Kidney glomerular epithelial cell (primary cell): ENCODE measurements around the gene ZNF423.
A peak's percentile ranks its signal among the peaks of the same experiment; 100 is the strongest.

Source experiments
- DNase-seq: peaks from one replicate; lab custom pipeline; 2025; lab: John Stamatoyannopoulos, UW

Gene ZNF423

GRCh38 chr16:49622421-49623402 lies 233.2 kb downstream of the ZNF423 start:
- DNase-seq: no peak

GRCh38 chr16:49622084-49622390 lies 233.9 kb downstream of the ZNF423 start:
- no peak for DNase-seq

- no peak for DNase-seq
These were observed 234.4 kb downstream of the ZNF423 start for GRCh38 chr16:49621241-49622083.

GRCh38 chr16:49620869-49621240 lies 235.1 kb downstream of the ZNF423 start:
- DNase-seq: no peak

GRCh38 chr16:49620158-49620868 lies 235.6 kb downstream of the ZNF423 start:
- DNase-seq: peak; percentile 51

GRCh38 chr16:49619811-49620157 lies 236.1 kb downstream of the ZNF423 start:
- DNase-seq: no peak

- DNase-seq: no peak
These were observed 237.0 kb downstream of the ZNF423 start for GRCh38 chr16:49618955-49619354.

GRCh38 chr16:49617710-49618330 lies 238.1 kb downstream of the ZNF423 start:
- no peak for DNase-seq

GRCh38 chr16:49617016-49617629 lies 238.8 kb downstream of the ZNF423 start:
- DNase-seq: no peak

GRCh38 chr16:49615576-49615975 lies 240.3 kb downstream of the ZNF423 start:
- DNase-seq: no peak

- DNase-seq: no peak
These were observed 244.9 kb downstream of the ZNF423 start for GRCh38 chr16:49610983-49611382.

GRCh38 chr16:49608779-49609178 lies 247.1 kb downstream of the ZNF423 start:
- DNase-seq: peak; percentile 40

- no peak for DNase-seq
These were observed 247.8 kb downstream of the ZNF423 start for GRCh38 chr16:49608098-49608497.

GRCh38 chr16:49605536-49606254 lies 250.2 kb downstream of the ZNF423 start:
- no peak for DNase-seq

GRCh38 chr16:49604602-49605001 lies 251.3 kb downstream of the ZNF423 start:
- no peak for DNase-seq

GRCh38 chr16:49603956-49604355 lies 252.0 kb downstream of the ZNF423 start:
- no peak for DNase-seq

- no peak for DNase-seq
These were observed 253.0 kb downstream of the ZNF423 start for GRCh38 chr16:49602976-49603310.

GRCh38 chr16:49602201-49602975 lies 253.5 kb downstream of the ZNF423 start:
- DNase-seq: peak; percentile 66

- no peak for DNase-seq
These were observed 254.3 kb downstream of the ZNF423 start for GRCh38 chr16:49601576-49601975.

- DNase-seq: no peak
These were observed 254.9 kb downstream of the ZNF423 start for GRCh38 chr16:49600976-49601375.
